ENCODE results near the gene NHSL2. TPM values are rescaled to one million over a fixed set of nuclear protein-coding genes. Genes with fewer than 3 reads are reported as not detected.
A peak's percentile ranks its signal among the peaks of the same experiment; 100 is the strongest.

The NHSL2 gene
- polyA plus RNA-seq, 4 donors, result 9.2 to 10.8 (median 9.6) TPM

GRCh38 chrX:72102126-72102525, 191.5 kb downstream of the NHSL2 start:
- no peak for DNase-seq (ENCODE audit: low read depth in 4 of 4, low spot score in 3 of 4)

- no peak for DNase-seq (ENCODE audit: low read depth in 4 of 4, low spot score in 3 of 4)
These were observed 192.1 kb downstream of the NHSL2 start for GRCh38 chrX:72102760-72103159.

DNA sequence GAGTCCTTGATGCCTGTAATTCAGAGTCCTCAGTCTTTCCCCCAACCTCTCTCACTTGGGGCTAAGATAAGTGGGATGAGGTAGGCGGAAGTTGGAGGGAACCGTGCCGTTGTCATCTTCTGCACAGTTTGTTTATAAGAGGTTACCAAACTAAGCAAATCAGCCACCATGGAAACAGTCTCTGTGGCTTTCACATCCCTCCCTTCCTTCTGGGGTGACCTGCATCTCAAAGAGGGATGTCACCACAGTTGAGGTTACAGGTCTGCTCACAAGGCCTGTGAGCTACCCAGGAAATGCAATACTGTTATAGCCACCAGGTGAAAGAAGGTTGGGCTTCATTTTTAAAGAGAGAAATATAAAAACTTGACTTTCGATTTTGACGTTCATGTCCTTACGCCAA, 194.8 kb downstream of the NHSL2 start:
- DNase-seq (ENCODE audit: low read depth in 4 of 4, low spot score in 3 of 4), result no peak

- DNase-seq (ENCODE audit: low read depth in 4 of 4, low spot score in 3 of 4), result no peak
These were observed 196.7 kb downstream of the NHSL2 start for GRCh38 chrX:72107320-72107719.

DNA sequence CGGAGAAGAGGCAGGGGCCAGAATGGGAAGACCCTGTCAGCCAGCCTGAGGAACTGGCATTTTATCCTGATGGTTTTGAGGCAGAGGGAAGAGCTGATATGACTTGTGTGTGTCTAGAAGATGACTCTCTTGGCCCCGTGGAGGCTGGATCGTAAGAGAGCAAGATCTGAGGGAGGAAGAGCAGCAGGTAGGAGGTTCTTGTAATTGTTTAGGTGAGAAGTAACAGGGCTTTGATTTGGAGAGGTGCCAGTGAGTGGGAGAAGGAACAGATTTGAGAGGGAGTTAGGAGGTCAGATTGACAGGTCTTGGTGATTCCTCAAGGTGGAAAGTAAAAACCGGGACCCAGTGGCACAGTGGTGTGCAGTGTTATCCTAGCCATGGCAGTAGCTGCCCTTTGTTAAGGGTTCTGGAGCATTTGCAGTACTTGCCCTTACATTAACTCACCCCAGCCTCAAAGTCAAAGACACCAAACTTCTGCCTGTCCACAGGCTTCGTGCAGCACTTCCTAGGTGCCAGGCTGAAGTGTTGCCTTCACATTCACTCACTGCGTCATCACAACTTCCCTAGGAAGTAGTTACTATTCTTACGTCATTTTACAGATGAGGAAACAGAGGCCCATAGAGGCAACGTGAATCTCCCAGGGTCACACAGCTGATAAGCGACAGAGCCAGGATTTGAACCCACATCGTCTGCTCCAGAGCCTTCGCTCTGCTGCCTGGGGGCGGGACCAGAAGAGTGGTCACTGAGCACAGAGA, 197.4 kb downstream of the NHSL2 start:
- no peak for DNase-seq (ENCODE audit: low read depth in 4 of 4, low spot score in 3 of 4)

DNA sequence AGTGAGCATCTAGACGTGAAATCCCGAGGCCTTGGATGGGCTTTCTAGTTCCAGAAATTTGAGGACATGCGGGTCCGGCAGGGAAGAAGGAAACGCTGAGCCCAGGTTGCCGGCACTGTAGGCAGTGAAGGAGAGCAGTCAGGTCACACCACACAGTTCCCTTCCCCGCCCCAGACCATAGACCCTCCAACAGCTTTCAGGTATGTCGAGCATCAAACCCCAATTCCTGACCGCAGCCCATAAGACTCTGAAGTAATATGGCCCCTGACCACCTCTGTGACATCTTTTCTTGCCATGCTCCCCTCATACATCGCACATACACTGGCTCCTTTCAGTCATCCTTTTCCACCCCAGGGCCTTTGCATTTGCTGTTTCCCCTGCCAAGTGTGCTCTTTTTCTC, 198.0 kb downstream of the NHSL2 start:
- no peak for DNase-seq (ENCODE audit: low read depth in 4 of 4, low spot score in 3 of 4)

- no peak for DNase-seq (ENCODE audit: low read depth in 4 of 4, low spot score in 3 of 4)
These were observed 199.6 kb downstream of the NHSL2 start for GRCh38 chrX:72110051-72110875.

DNA sequence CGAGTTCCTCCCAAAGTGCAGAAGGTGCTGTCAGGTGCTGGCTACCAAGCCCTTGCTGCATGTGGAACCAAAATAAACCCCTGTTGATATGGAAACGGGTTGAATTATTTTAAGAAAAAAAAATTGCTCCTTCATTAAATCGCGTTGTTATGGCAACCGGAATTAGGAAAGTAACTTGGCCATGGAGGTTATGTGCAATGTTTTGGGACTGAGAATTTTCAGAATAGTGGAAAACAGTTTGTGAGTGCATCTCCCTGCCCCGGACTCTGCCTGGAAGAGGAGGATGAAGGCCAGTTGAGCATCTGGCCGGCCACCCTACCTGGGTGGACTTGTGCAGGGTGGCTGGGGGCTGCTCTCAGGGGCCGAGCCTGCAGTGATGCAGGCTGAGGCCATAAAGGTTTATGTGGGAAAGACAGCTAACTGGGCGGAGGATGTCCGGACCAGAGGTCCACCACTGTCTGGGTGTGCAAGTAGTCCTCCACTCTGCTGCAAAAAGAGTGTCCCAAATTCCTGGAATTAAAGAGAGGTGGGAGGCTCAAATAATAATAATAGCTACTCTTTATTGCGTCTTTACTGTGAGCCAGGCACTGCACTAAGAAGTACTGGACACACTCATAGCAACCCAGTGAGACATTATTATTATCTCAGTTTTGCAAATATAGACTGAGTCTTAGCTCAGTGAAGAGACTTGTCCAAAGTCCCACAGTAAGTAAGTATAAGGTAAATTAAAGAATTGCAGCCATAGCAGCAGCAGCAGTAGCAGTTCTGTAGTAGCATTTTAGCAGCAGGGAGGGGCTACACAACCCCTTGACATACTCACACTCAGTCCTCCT, 200.4 kb downstream of the NHSL2 start:
- DNase-seq (ENCODE audit: low read depth in 4 of 4, low spot score in 3 of 4), result no peak

DNA sequence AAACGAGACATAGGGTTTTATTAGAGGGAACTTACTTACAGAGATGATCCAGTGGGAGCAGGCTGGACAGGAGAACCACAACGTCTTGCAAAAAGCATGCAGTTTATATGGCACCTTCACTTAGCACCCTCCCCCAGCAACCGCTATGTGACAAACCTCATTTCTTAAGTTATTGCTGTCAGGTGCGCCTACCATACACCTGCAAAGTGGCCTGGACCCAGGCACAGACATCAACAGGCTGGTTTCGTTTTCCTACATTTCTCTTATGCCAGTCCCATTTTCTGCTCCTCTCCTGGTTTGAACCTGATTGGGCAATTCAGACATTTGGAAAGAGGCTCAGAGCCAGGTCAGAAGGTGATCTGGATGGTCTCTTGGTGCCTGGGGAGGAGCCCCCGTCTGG, 202.8 kb downstream of the NHSL2 start:
- no peak for DNase-seq (ENCODE audit: low read depth in 4 of 4, low spot score in 3 of 4)

DNA sequence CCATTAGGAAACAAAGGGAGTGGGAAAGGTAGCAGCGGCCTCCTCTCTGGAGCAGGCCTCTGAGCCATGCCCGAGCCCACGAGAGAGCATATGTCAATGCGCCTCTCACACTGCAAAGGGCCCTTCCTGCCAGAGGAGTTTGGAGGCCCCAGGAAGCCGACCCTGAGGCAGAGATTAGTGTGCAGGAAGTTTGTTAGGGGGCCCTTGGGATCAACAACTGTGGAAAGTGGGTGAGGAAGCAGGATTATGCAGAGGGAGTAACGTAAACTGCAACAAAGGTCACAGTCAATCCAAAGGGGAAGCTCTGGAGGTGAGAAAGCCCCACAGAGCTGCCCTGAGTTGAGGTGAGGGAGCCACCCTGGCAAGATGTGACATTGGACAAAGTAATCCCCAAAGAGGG, 203.7 kb downstream of the NHSL2 start:
- no peak for DNase-seq (ENCODE audit: low read depth in 4 of 4, low spot score in 3 of 4)

DNA sequence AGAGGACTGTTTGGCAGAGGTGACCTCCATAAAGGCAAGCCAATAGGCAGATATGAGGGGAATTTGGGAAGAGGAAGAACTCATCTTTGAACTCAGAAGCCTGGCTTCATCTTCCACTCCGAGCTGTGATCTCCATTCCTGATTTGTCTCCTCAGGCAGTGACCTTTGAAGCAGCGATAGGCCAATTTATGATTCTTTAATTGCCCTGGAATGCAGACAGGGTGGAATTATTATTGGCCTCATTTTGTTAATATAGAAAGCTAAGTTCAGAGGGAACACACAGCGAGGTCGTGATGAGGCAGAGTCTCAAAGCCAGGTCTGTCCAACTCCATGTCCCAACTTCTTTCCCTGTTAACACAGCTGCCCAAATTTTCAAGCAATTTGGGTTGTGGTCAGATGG, 204.2 kb downstream of the NHSL2 start:
- no peak for DNase-seq (ENCODE audit: low read depth in 4 of 4, low spot score in 3 of 4)

DNA sequence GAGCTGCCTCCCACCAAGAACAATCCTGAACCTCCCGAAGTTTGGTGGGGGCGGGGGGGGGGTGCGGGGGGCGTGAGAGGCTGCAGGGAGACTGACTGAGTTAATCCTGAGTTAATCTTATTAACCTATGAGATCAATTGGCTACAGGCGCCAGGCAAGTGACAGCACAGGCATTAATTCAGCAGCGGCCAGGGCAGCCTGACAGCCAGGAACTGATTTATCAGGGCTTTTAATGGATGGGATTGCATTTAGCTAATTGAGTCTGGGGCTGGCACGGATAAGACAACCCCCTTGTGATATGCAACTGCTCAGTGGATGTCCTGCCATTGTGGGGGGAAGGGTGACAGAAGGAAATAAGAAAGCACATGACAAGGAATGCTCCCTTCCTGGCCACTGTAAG, 204.7 kb downstream of the NHSL2 start:
- no peak for DNase-seq (ENCODE audit: low read depth in 4 of 4, low spot score in 3 of 4)

DNA sequence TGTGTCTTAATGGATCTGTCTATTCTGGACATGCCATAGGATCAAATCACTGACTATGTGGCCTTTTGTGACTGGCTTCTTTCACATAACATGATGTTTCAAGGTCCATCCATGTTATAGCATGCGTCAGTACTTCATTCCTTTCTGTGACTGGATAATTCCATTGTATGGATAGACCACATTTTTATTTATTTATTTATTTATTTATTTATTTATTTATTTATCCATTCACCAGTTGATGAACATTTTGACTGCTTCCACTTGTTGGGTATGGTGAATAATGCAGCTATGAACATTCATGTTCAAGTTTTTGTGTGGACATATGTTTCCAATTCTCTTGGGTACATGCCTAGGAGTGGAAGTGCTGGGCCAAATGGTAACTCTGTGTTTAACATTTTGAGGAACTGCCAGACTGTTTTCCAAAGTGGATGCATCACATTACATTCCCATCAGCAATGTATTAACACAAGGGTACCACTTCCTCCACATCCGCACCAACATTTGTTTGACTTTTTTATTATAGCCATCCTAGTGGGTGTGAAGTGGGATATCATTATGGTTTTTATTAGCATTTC, 207.1 kb downstream of the NHSL2 start:
- no peak for DNase-seq (ENCODE audit: low read depth in 4 of 4, low spot score in 3 of 4)

DNA sequence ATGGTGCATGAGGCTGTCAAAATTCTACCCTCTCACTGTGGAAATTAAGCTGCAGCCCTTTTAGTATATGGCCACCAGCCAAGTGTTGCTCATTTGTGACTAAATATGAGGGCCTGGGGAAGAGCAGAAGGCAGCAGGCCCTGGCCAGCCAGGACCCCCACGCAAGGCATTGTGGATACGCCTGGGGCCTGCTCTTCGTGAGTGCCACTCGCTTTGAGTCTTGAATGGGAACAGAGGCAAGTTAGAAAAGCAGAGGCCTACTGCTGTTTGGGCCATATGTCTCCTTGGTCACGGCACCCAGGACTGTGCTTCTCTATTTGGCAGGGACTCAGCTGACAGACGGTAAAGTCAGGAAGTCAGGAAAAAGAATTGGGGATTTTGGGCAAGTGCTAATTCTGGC, 210.2 kb downstream of the NHSL2 start:
- no peak for DNase-seq (ENCODE audit: low read depth in 4 of 4, low spot score in 3 of 4)

- DNase-seq (ENCODE audit: low read depth in 4 of 4, low spot score in 3 of 4), result no peak
These were observed 210.7 kb downstream of the NHSL2 start for GRCh38 chrX:72121383-72121782.

- no peak for DNase-seq (ENCODE audit: low read depth in 4 of 4, low spot score in 3 of 4)
These were observed 212.1 kb downstream of the NHSL2 start for GRCh38 chrX:72122621-72123337.

- DNase-seq (ENCODE audit: low read depth in 4 of 4, low spot score in 3 of 4), result peak in 3 of 4 donors; percentile 53 to 71 (median 59)
These were observed 213.0 kb downstream of the NHSL2 start for GRCh38 chrX:72123471-72124185.

DNA sequence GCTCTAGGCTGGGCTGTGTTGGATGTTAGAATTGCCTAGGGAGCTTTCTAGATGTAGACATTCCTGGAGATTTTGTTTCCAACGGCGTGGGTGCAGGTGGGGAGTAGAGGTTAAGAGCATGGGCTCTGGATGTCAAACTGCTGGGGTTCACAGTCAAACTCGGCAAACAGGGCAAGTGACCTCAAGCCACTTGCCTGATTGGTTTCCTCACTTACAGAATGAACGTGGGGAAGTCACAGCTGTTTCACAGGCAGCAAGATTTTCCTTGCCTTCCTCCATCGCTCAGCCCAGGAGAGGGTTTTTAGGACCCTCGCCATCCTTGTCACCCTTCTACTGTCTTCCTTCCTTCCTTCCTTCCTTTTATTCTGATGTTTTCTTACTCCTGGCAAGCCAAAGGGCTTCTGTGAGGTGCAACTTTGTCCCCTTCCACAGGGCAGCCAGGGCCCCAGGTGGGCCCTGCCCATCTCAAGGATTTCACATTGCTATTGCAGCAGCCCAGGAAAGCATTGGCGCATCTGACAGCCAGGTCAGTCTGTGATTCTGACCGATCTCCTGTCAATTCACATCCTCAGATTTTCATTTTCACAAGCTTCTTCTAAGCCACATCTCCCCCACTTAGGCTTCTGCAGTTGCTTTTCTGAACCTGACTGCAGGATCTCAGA, 214.0 kb downstream of the NHSL2 start:
- no peak for DNase-seq (ENCODE audit: low read depth in 4 of 4, low spot score in 3 of 4)
